Natural killer cell (primary cell): Measurements from ENCODE around the gene STAG3. TPM values are rescaled to one million over a fixed set of nuclear protein-coding genes. Genes with fewer than 3 reads are reported as not detected.
"Not testable (repeated sequence)": the region's sequence is repeated elsewhere in the genome, so short reads cannot be mapped to it uniquely, and the experiment has no call there.

ENCODE experiments used
- ATAC-seq, 3 donors: fragments of 150-1000 bp in 2 of 3; fragments of 200-7000 bp in 1 of 3; cut with Tn5 transposase; 1 replicate in 1 of 3; 2 replicates in 2 of 3; pipeline ENCODE4 v1.10.0; 2021; ENCODE audit warnings: mild to moderate bottlenecking in 2 of 3, moderate library complexity in 2 of 3
- DNase-seq, 2 donors: peaks; one replicate each; pipeline versions ENCODE4 v3.0.0 to v3.0.0-alpha.2; 2013 to 2021; ENCODE audit warnings: mixed read lengths in 1 of 2
- H3K27ac ChIP-seq: one replicate; pipeline ENCODE4 v1.5.1; 2013; ENCODE audit warnings: mild to moderate bottlenecking, low read length
- H3K27me3 ChIP-seq: one replicate; pipeline ENCODE4 v1.6.1; 2013; ENCODE audit warnings: low read length; ENCODE audit not compliant: control insufficient read depth, insufficient read depth
- H3K36me3 ChIP-seq: one replicate; pipeline ENCODE4 v1.6.1; 2013; ENCODE audit warnings: low read length; ENCODE audit not compliant: control insufficient read depth, insufficient read depth
- H3K4me1 ChIP-seq: one replicate; pipeline ENCODE4 v1.6.1; 2013; ENCODE audit warnings: low read length; ENCODE audit not compliant: control insufficient read depth, insufficient read depth
- H3K4me3 ChIP-seq: one replicate; pipeline ENCODE4 v1.5.1; 2013; ENCODE audit warnings: low read length
- H3K9me3 ChIP-seq: one replicate; pipeline ENCODE4 v1.6.1; 2013; ENCODE audit warnings: low read length; ENCODE audit not compliant: control insufficient read depth, insufficient read depth
- H3K27ac Mint-ChIP-seq, 2 donors: one replicate each; pipeline ENCODE4 v1.8.0; 2022; ENCODE audit warnings: mild to moderate bottlenecking in 2 of 2, mixed read lengths in 2 of 2, moderate library complexity in 1 of 2
- H3K27me3 Mint-ChIP-seq, 2 donors: one replicate each; pipeline ENCODE4 v1.8.0; 2022; ENCODE audit warnings: low read depth in 2 of 2, mixed read lengths in 2 of 2
- H3K36me3 Mint-ChIP-seq: one replicate; pipeline ENCODE4 v1.8.0; 2022; ENCODE audit warnings: mixed read lengths
- H3K4me1 Mint-ChIP-seq, 2 donors: one replicate each; pipeline ENCODE4 v1.8.0; 2022; ENCODE audit warnings: mixed read lengths in 2 of 2
- H3K4me3 Mint-ChIP-seq: one replicate; pipeline ENCODE4 v1.8.0; 2022; ENCODE audit warnings: mild to moderate bottlenecking, moderate library complexity, mixed read lengths
- H3K9me3 Mint-ChIP-seq, 2 donors: one replicate each; pipeline ENCODE4 v1.8.0; 2022; ENCODE audit warnings: mixed read lengths in 2 of 2
- WGBS: methylation state at CpG from one replicate; pipeline ENCODE4 v1.1.7; 2013; ENCODE audit warnings: missing lambda C conversion rate; ENCODE audit not compliant: insufficient coverage; 5-methylcytosine and 5-hydroxymethylcytosine counted together
- intact Hi-C: fragments of 100-400 bp; cut with micrococcal nuclease; formaldehyde crosslinking; loops from one replicate; pipeline ENCODE4 v1.14.2; 2022
- total RNA-seq, 4 donors: library from RNA; stranded (reverse); fragments of 120-200 nt in 1 of 4; gene quantifications; one replicate each; pipeline versions ENCODE4 v1.2.3 to v1.2.4, GENCODE V29; 2013 to 2022
- TF ChIP-seq, protein P1 (sequence below): fragments of 200-600 bp; IDR thresholded peaks from one replicate; pipeline ENCODE4 v1.8.0; 2022; ENCODE audit warnings: antibody characterized with exemption

STAG3 gene
- total RNA-seq, 3 donors from 2014 or later (not counting 1 experiment from before 2014, with no cell fraction given): 5.0 to 5.6 (median 5.5) TPM

DNA sequence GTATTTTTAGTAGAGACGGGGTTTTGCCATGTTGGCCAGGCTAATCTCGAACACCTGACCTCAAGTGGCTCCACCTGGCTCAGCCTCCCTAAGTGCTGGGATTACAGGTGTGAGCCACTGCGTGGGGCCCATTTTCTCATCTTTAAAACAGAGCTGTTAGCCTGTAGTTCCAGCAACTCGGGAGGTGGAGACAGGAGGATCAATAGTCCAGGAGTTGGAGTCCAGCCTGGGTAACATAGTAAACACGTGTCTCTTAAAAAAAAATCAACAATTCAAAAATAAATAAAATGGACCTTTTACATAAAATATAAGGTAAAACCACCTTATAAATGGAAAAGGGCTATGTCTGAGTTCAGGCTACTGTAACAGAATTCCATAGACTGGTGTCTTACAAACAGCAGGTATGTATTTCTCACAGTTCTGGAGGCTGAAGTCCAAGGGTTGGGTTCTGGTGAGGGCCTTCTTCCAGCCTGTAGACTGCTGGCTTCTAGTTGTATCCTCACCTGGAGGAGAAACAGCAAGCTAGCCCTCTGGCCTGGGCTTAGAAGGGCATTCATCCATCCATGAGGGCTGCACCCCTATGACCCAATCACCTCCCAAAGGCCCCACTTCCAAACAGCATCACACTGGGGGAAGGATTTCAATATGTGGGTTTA lies 35.0 kb downstream of the STAG3 start:
- Mint-ChIP-seq H3K27ac (peak overlapping the region in 1 of 2 donors; percentile 41), H3K36me3 (no peaks in the 10 kb centered on the region), H3K27me3 (no peaks in the 10 kb centered on the region), H3K4me3 (no peak overlapping the region), H3K4me1 (peaks cover 43 to 55% of the 10 kb centered on the region in 2 donors), H3K9me3 (no peaks in the 10 kb centered on the region)
- no peak overlapping the region for H3K4me3 ChIP-seq
- H3K36me3 ChIP-seq: no peaks in the 10 kb centered on the region
- H3K27me3 ChIP-seq: no peaks in the 10 kb centered on the region
- DNase-seq (no peak), ATAC-seq (no peak)
- WGBS: 89% methylated on average over 4 of the region's 5 CpGs
- intact Hi-C loops: loop anchor here (5.0 kb wide), 1 partner anchor 35 kb away; the partner anchor contains the start of genes GPC2 and STAG3
- H3K4me1 ChIP-seq: peaks cover 37% of the 10 kb centered on the region
- TF ChIP-seq, protein P1, sequence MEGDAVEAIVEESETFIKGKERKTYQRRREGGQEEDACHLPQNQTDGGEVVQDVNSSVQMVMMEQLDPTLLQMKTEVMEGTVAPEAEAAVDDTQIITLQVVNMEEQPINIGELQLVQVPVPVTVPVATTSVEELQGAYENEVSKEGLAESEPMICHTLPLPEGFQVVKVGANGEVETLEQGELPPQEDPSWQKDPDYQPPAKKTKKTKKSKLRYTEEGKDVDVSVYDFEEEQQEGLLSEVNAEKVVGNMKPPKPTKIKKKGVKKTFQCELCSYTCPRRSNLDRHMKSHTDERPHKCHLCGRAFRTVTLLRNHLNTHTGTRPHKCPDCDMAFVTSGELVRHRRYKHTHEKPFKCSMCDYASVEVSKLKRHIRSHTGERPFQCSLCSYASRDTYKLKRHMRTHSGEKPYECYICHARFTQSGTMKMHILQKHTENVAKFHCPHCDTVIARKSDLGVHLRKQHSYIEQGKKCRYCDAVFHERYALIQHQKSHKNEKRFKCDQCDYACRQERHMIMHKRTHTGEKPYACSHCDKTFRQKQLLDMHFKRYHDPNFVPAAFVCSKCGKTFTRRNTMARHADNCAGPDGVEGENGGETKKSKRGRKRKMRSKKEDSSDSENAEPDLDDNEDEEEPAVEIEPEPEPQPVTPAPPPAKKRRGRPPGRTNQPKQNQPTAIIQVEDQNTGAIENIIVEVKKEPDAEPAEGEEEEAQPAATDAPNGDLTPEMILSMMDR: no peak
- no peak overlapping the region for H3K27ac ChIP-seq
- H3K9me3 ChIP-seq: no peaks in the 10 kb centered on the region

DNA sequence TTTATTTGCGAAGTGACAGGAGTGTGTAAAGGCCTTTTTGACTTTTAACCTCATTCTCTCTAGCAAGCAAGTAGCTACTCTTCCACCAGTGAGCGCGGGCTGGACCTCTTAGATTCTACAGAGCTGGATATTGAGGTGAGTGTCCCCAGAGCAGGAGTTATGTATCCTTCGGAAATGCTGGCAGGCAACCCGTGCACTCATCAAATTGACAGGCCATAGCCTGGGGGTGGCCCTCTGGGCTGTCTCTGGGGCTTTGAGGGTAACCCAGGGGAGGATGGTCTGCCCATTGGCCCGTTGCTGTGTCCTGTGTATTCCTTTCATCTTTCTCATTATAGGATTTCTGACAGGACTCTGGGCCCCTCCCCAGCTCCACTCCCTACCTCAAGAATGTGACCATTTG lies 36.0 kb downstream of the STAG3 start:
- H3K4me3 Mint-ChIP-seq: no peak overlapping the region
- no peaks in the 10 kb centered on the region for H3K9me3 Mint-ChIP-seq
- Histone ChIP-seq H3K27me3 (no peaks in the 10 kb centered on the region), H3K9me3 (no peaks in the 10 kb centered on the region), H3K27ac (no peak overlapping the region), H3K4me3 (no peak overlapping the region), H3K36me3 (no peaks in the 10 kb centered on the region), H3K4me1 (peaks cover 37% of the 10 kb centered on the region)
- intact Hi-C loops: loop anchor here (5.0 kb wide), 1 partner anchor 36 kb away; the partner anchor contains the start of genes GPC2 and STAG3
- DNase-seq (no peak), ATAC-seq (no peak)
- WGBS: 85% methylated on average over 4 of the region's 6 CpGs
- H3K4me1 Mint-ChIP-seq: peaks cover 40 to 52% of the 10 kb centered on the region in 2 donors
- TF ChIP-seq, protein P1: no peak
- no peaks in the 10 kb centered on the region for H3K36me3 Mint-ChIP-seq
- no peak overlapping the region for H3K27ac Mint-ChIP-seq
- no peaks in the 10 kb centered on the region for H3K27me3 Mint-ChIP-seq

DNA sequence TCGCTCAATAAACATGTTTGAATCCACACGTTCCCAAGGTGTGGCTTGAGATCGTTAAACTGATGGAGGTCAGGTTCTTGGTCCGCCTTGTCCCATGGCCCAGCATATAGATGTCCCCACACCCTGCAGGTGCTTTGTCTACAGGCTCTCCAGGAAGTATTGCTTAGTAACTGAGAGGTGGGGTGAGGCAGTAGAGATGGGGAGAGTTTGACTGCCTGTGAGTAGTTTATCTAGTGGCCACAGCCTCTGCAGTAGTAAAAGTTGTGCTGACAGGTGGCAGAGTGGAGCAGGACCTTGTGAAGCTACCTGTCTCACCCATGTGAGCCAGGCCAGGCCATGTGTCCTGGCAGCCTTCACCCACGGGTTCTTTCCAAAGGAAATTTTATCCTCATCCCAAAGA lies 36.6 kb downstream of the STAG3 start:
- H3K27ac Mint-ChIP-seq: peak overlapping the region in 1 of 2 donors; percentile 64
- H3K4me3 Mint-ChIP-seq, H3K9me3 Mint-ChIP-seq, H3K27me3 Mint-ChIP-seq, H3K36me3 ChIP-seq, H3K4me3 ChIP-seq, ATAC-seq, H3K27me3 ChIP-seq, H3K36me3 Mint-ChIP-seq, H3K9me3 ChIP-seq, H3K27ac ChIP-seq: not testable (repeated sequence)
- peak in 1 of 2 donors; percentile 36 for DNase-seq
- 90% methylated on average over 5 of the region's 5 CpGs for WGBS
- peaks cover 40 to 52% of the 10 kb centered on the region in 2 donors for H3K4me1 Mint-ChIP-seq
- peaks cover 37% of the 10 kb centered on the region for H3K4me1 ChIP-seq
- intact Hi-C loops: loop anchor here (5.0 kb wide), 1 partner anchor 37 kb away; the partner anchor contains the start of genes GPC2 and STAG3

DNA sequence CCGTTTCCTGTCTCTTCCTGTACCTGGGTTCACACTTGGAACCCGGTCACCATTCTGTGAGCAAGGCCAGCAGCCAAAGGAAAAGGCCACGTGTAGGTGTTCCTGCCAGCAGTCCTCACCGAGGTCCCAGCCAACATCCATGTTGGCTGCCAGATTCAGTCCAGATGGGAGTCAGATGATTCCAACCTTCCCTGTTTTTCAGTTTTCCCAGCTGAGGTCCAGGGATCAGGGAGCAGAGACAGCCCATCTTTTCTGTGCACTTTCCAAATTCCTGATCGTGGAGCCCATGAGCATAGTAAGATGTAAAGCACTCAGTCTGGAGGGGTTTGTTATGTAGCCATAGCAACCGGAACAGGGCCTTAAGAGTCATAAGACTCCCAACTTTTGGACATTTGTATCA lies 38.2 kb downstream of the STAG3 start:
- no peaks in the 10 kb centered on the region for H3K9me3 Mint-ChIP-seq
- Histone ChIP-seq H3K27ac (no peak overlapping the region), H3K27me3 (no peaks in the 10 kb centered on the region), H3K4me1 (peaks cover 43% of the 10 kb centered on the region), H3K4me3 (no peak overlapping the region), H3K9me3 (no peaks in the 10 kb centered on the region), H3K36me3 (no peaks in the 10 kb centered on the region)
- ATAC-seq (no peak), DNase-seq (no peak)
- no peaks in the 10 kb centered on the region for H3K27me3 Mint-ChIP-seq
- no peak overlapping the region for H3K4me3 Mint-ChIP-seq
- TF ChIP-seq, protein P1: no peak
- no peaks in the 10 kb centered on the region for H3K36me3 Mint-ChIP-seq
- WGBS: 88% methylated on average over 5 of the region's 6 CpGs
- peak overlapping the region; percentile 23 to 64 for H3K27ac Mint-ChIP-seq
- H3K4me1 Mint-ChIP-seq: peaks cover 41 to 44% of the 10 kb centered on the region in 2 donors
- intact Hi-C loops: loop anchor here (2.0 to 5.0 kb wide), 3 partner anchors 25 to 131 kb away; no protein-coding TSS in a partner anchor
